Measurements from ENCODE around the gene ASPRV1.

GRCh38 chr2:69940691-69941090 is 20.7 kb downstream of the ASPRV1 start:
- TF ChIP-seq CTCF (IDR thresholded peaks at IDR 0.05) = no peak
- TF ChIP-seq POLR2A (IDR thresholded peaks at IDR 0.05) = no peak
